ENCODE measurements around the gene IQCM. TPM values are rescaled to one million over a fixed set of nuclear protein-coding genes. Genes with fewer than 3 reads are reported as not detected.

IQCM gene
- polyA plus RNA-seq, 2 of the 4 experiments (the other 2 are of a cell fraction), result 0.05 TPM; not detected in 1

DNA sequence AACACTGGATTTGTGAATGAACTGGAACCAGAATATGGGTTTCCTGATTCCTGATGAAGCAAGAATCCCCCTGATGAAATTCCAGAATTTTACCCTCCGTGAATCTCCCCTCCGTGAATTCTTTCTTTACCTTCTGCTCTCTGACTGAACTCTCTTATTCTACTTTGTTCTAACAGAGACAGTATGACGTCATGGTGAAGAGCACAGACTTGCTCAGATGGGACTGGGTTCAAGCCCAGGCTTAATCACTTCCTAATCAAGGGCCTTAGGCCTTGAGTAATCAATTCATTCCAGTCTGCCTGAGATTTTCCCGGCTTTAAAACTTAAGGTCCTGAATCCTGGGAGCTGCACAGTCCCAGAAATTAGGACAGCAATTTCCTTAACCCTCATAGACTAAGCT lies 64.5 kb downstream of the IQCM start:
- ChIA-PET POLR2A (no interaction called here), CTCF (no interaction called here)
- Histone ChIP-seq H3K4me2 (no peak overlapping the region), H3K4me3 (no peak overlapping the region), H3K9me3 (no peaks in the 10 kb centered on the region), H3K4me1 (no peaks in the 10 kb centered on the region), H3K27ac (no peak overlapping the region)
- WGBS (ENCODE audit: missing lambda C conversion rate), result 59% methylated on average over 4 of the region's 4 CpGs
- TF ChIP-seq, protein P1, sequence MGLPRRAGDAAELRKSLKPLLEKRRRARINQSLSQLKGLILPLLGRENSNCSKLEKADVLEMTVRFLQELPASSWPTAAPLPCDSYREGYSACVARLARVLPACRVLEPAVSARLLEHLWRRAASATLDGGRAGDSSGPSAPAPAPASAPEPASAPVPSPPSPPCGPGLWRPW (IDR thresholded peaks at IDR 0.05), result no peak
- no peak for TF ChIP-seq MYC (IDR thresholded peaks at IDR 0.05; ENCODE audit: borderline replicate concordance, low read length)
- TF ChIP-seq CBX8 (IDR thresholded peaks at IDR 0.05), result no peak
- no peak for TF ChIP-seq MAFK (IDR thresholded peaks at IDR 0.05; ENCODE audit: partially characterized antibody)
- no peak for TF ChIP-seq KDM5A (IDR thresholded peaks at IDR 0.05)
- TF ChIP-seq CHD2 (IDR thresholded peaks at IDR 0.05; ENCODE audit: low read length, partially characterized antibody), result no peak
- TF ChIP-seq FOSB (CRISPR knock-in tag; IDR thresholded peaks at IDR 0.05), result no peak
- TF ChIP-seq HEYL (CRISPR knock-in tag; IDR thresholded peaks at IDR 0.05), result no peak
- no peak for TF ChIP-seq HOXA7 (CRISPR knock-in tag; IDR thresholded peaks at IDR 0.05)
- no peak for TF ChIP-seq CHD4 (IDR thresholded peaks at IDR 0.05; ENCODE audit: borderline replicate concordance)
- TF ChIP-seq CBX2 (IDR thresholded peaks at IDR 0.05; ENCODE audit: borderline replicate concordance, low read depth), result no peak
- no peak for TF ChIP-seq HOXB5 (CRISPR knock-in tag; IDR thresholded peaks at IDR 0.05)
- TF ChIP-seq ZSCAN20 (CRISPR knock-in tag; IDR thresholded peaks at IDR 0.05), result no peak
- no peak for TF ChIP-seq RNF2 (IDR thresholded peaks at IDR 0.05; ENCODE audit: borderline replicate concordance, low read depth)
- ATAC-seq, result no peak
- FAIRE-seq, result no peak
- no peak for DNase-seq (ENCODE audit: low read depth in 1 of 2, low spot score in 1 of 2)

DNA sequence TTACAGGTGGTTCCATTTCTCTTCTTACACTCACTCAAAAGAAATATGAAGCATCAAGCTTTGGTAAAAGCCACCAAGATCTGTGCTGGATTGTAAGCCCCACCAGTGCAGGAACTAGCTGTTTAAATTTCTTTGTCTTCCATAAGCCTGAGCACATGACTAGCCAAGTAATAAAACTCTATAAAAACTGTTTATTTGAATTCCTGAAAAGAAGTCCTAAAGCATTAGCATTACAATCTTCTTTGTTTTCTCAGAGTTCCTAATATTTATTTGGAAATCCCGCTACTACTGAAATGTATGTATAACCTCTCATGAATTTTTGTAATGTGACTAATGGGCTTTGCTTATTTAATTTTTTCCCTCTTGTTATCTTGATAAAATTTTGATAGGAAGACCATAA lies 65.9 kb downstream of the IQCM start:
- no peak for FAIRE-seq
- CTCF ChIA-PET, result interaction anchor here (1.0 kb wide), 1 partner anchor 15 kb away, joined by 3 read pairs; no protein-coding TSS in a partner anchor
- no peak overlapping the region for H3K4me3 ChIP-seq
- no peak overlapping the region for H3K4me2 ChIP-seq
- no peaks in the 10 kb centered on the region for H3K9me3 ChIP-seq
- TF ChIP-seq HOXB5 (CRISPR knock-in tag; IDR thresholded peaks at IDR 0.05) (no peak), TFCP2L1 (CRISPR knock-in tag; IDR thresholded peaks at IDR 0.05) (no peak), RARB (CRISPR knock-in tag; IDR thresholded peaks at IDR 0.05) (no peak), NPAS2 (CRISPR knock-in tag; IDR thresholded peaks at IDR 0.05; ENCODE audit: borderline replicate concordance) (no peak), FOSB (CRISPR knock-in tag; IDR thresholded peaks at IDR 0.05) (no peak), RFX5 (IDR thresholded peaks at IDR 0.05) (no peak), EP300 (IDR thresholded peaks at IDR 0.05) (no peak), SREBF2 (IDR thresholded peaks at IDR 0.05) (no peak), ZFP36 (IDR thresholded peaks at IDR 0.05; ENCODE audit: borderline replicate concordance, partially characterized antibody) (no peak), CBX2 (IDR thresholded peaks at IDR 0.05; ENCODE audit: borderline replicate concordance, low read depth) (no peak)
- TF ChIP-seq, protein P2, sequence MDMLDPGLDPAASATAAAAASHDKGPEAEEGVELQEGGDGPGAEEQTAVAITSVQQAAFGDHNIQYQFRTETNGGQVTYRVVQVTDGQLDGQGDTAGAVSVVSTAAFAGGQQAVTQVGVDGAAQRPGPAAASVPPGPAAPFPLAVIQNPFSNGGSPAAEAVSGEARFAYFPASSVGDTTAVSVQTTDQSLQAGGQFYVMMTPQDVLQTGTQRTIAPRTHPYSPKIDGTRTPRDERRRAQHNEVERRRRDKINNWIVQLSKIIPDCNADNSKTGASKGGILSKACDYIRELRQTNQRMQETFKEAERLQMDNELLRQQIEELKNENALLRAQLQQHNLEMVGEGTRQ (IDR thresholded peaks at IDR 0.05), result no peak
- TF ChIP-seq, protein P3, sequence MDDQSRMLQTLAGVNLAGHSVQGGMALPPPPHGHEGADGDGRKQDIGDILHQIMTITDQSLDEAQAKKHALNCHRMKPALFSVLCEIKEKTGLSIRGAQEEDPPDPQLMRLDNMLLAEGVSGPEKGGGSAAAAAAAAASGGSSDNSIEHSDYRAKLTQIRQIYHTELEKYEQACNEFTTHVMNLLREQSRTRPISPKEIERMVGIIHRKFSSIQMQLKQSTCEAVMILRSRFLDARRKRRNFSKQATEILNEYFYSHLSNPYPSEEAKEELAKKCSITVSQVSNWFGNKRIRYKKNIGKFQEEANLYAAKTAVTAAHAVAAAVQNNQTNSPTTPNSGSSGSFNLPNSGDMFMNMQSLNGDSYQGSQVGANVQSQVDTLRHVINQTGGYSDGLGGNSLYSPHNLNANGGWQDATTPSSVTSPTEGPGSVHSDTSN (IDR thresholded peaks at IDR 0.05), result no peak
- TF ChIP-seq, protein P4, sequence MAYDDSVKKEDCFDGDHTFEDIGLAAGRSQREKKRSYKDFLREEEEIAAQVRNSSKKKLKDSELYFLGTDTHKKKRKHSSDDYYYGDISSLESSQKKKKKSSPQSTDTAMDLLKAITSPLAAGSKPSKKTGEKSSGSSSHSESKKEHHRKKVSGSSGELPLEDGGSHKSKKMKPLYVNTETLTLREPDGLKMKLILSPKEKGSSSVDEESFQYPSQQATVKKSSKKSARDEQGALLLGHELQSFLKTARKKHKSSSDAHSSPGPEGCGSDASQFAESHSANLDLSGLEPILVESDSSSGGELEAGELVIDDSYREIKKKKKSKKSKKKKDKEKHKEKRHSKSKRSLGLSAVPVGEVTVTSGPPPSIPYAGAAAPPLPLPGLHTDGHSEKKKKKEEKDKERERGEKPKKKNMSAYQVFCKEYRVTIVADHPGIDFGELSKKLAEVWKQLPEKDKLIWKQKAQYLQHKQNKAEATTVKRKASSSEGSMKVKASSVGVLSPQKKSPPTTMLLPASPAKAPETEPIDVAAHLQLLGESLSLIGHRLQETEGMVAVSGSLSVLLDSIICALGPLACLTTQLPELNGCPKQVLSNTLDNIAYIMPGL (CRISPR knock-in tag; IDR thresholded peaks at IDR 0.05; ENCODE audit: borderline replicate concordance), result no peak
- no peak for DNase-seq (ENCODE audit: low read depth in 1 of 2, low spot score in 1 of 2)
- H3K4me1 ChIP-seq, result no peaks in the 10 kb centered on the region
- WGBS (ENCODE audit: missing lambda C conversion rate), result 82% methylated on average over 1 of the region's 1 CpG
- no peak for ATAC-seq
- POLR2A ChIA-PET, result no interaction called here
- no peak overlapping the region for H3K27ac ChIP-seq

Data from A549 (cell line).